ENCODE measurements around the gene TMSB4X. TPM values are rescaled to one million over a fixed set of nuclear protein-coding genes. Genes with fewer than 3 reads are reported as not detected.

Gene TMSB4X
- polyA plus RNA-seq, 3 donors from 2014 or later = 26,219 to 39,735 (median 28,691) TPM

DNA sequence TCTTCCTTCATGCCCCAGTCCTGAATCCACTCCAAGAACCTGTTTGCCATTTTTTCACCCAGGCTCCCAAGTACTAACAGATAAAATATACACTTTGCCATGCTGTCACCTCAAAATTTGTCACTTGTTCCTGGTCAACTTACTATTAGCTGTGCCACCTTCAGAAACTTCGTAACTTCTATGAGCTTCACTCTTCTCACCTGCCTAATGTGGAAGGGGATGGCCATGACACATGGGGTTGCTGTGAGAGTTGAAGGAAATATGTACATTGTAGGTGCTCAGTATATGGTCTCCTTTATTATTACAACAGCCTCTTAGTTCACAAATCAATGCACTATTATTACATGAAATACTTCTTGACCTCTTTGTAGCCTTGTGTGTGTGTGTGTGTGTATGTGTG lies 10.4 kb downstream of the TMSB4X start:
- H3K27me3 Mint-ChIP-seq (ENCODE audit: low read depth in 3 of 3) = peaks cover 11 to 15% (median 13%) of the 10 kb centered on the region in 3 donors
- H3K27ac Mint-ChIP-seq = peak overlapping the region; percentile 84 to 95 (median 90)
- DNase-seq = no peak
- no peaks in the 10 kb centered on the region for H3K36me3 Mint-ChIP-seq
- H3K9me3 Mint-ChIP-seq = no peaks in the 10 kb centered on the region
- H3K4me3 Mint-ChIP-seq = peak overlapping the region; percentile 53 to 84 (median 72)
- H3K4me1 Mint-ChIP-seq = peaks cover 63 to 65% of the 10 kb centered on the region in 2 donors

DNA sequence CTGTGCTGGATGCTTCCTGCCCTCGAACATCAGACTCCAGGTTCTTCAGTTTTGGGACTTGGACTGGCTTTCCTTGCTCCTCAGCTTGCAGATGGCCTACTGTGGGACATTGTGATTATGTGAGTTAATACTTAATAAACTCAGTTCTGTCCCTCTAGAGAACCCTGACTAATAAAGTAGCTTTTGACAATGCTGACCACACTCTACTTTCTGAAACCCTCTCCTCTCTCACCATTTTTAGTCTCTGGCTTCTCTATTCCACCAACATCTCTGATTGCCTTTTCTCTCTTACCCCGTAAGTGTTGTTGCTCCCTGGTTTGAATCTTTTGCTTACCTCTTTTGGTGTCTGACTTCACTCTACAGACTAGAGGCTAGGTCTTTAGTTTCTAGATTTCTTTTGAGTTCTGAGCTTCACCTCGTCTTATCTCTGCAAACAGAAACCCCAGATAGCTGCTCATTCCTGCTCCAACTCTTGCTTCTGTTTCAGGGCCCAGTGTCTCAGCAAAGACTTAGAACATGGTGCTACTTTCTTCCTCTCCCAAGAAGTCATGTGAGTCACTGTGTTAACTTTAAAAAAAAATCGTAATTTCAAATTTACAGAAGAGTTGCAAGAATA lies 11.4 kb downstream of the TMSB4X start:
- Mint-ChIP-seq H3K27ac (peak overlapping the region; percentile 21 to 95 (median 68)), H3K4me1 (peaks cover 57 to 59% of the 10 kb centered on the region in 2 donors)

DNA sequence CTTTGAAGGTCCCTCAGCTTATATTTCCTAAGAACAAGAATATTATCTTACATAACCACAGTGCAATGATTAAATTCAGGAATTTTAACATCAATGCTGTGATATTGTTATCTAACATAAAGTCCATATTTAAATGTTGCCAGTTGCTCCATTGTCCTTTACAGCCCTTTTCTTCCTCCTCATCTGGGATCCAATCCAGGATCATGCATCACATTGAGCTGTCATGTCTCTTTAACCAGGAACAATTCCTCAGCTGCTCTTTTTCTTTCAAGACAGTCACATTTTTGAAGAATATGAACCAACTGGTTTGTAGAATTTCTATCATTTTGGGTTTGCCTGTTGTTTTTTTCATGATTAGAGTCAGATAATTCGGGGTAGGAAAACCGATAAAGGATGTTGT lies 12.0 kb downstream of the TMSB4X start:
- no peaks in the 10 kb centered on the region for H3K9me3 Mint-ChIP-seq
- H3K36me3 Mint-ChIP-seq = no peaks in the 10 kb centered on the region
- H3K4me3 Mint-ChIP-seq = no peak overlapping the region
- peak overlapping the region in 3 of 6 donors; percentile 29 to 95 (median 90) for H3K27ac Mint-ChIP-seq
- peaks cover 51 to 53% of the 10 kb centered on the region in 2 donors for H3K4me1 Mint-ChIP-seq
- DNase-seq = no peak
- peaks cover 11 to 13% (median 11%) of the 10 kb centered on the region in 3 donors for H3K27me3 Mint-ChIP-seq (ENCODE audit: low read depth in 3 of 3)

More for the DNA sequence above, 11.4 kb downstream of the TMSB4X start:
- Mint-ChIP-seq H3K9me3 (no peaks in the 10 kb centered on the region), H3K4me3 (peak overlapping the region in 3 of 5 donors; percentile 33 to 64 (median 61)), H3K36me3 (no peaks in the 10 kb centered on the region), H3K27me3 (ENCODE audit: low read depth in 3 of 3) (peaks cover 11 to 15% (median 13%) of the 10 kb centered on the region in 3 donors)
- DNase-seq = no peak

DNA sequence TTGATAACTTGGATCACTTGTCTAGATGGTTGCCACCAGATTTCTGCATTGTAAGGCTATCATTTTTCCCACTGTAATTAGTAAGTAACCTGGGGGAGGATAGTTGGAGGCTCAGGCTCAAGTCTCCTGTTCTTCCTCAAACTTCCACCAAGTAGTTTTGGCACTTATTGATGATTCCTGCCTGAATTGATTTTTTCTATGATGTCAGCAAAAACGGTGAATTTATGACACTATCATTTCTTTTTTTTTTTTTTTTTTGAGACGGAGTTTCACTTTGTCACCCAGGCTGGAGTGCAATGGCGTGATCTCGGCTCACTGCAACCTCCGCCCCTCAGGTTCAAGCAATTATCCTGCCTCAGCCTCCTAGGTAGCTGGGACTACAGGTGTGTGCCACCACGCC lies 12.4 kb downstream of the TMSB4X start:
- Mint-ChIP-seq H3K4me1 (peaks cover 46 to 49% of the 10 kb centered on the region in 2 donors), H3K4me3 (no peak overlapping the region), H3K9me3 (no peaks in the 10 kb centered on the region), H3K27me3 (ENCODE audit: low read depth in 3 of 3) (peaks cover 11 to 13% (median 11%) of the 10 kb centered on the region in 3 donors), H3K27ac (no peak overlapping the region), H3K36me3 (no peaks in the 10 kb centered on the region)
- DNase-seq = no peak

DNA sequence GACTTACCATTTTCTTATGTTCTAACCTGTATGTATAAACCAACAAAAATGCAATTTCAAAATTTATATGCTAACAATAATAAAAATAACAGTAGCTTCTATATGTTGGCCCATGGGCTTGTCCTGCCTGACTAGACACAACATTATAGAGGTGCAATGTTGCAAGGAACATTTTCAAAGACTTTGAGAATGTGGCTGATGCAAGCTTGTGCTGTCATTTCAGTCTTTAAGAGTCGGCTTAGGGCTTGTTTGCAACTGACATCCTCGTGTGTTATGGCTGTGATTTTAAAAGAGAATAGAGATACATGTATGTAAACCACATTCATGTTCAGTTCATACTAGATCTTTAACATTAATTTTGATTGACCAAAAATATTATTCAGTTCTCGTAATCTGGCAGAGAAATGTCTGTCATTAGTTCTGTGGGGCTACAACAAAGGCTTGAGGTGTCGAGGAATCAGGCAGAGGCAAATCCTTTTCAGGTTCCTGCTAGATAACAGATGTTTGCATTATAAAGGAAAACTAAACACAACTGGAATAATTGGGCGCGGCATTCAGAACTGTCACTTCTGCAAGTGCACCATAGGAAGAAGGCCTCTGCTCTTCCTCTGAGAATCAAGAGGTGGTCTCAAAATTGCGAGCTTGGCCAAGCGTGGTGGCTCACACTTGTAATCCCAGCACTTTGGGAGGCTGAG lies 13.1 kb downstream of the TMSB4X start:
- no peak overlapping the region for H3K4me3 Mint-ChIP-seq
- peaks cover 10 to 12% (median 11%) of the 10 kb centered on the region in 3 donors for H3K27me3 Mint-ChIP-seq (ENCODE audit: low read depth in 3 of 3)
- no peaks in the 10 kb centered on the region for H3K36me3 Mint-ChIP-seq
- no peak overlapping the region for H3K27ac Mint-ChIP-seq
- no peaks in the 10 kb centered on the region for H3K9me3 Mint-ChIP-seq
- DNase-seq = no peak
- H3K4me1 Mint-ChIP-seq = peaks cover 39 to 42% of the 10 kb centered on the region in 2 donors

DNA sequence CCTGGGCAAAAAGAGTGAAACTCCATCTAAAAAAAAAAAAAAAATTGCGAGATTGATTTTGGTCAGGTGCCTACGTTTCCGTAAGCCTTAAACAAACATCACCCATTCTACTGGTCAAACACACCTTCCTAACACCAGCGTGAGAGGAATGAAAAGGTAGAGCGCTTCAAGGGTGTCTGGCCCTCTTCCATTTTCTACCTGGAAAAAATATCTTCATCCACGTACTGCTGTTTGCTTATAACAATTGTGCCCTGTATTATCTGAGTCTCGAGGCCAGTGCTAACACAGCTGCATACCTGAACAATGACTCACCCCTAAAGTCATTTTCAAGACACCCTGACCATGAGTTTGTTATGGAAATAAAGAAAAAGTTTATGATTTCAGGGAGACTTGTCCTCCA lies 13.9 kb downstream of the TMSB4X start:
- no peak for DNase-seq
- no peaks in the 10 kb centered on the region for H3K36me3 Mint-ChIP-seq
- no peaks in the 10 kb centered on the region for H3K9me3 Mint-ChIP-seq
- H3K4me3 Mint-ChIP-seq = no peak overlapping the region
- H3K27me3 Mint-ChIP-seq (ENCODE audit: low read depth in 3 of 3) = peaks cover 7 to 12% (median 8%) of the 10 kb centered on the region in 3 donors
- peaks cover 32 to 34% of the 10 kb centered on the region in 2 donors for H3K4me1 Mint-ChIP-seq
- no peak overlapping the region for H3K27ac Mint-ChIP-seq

DNA sequence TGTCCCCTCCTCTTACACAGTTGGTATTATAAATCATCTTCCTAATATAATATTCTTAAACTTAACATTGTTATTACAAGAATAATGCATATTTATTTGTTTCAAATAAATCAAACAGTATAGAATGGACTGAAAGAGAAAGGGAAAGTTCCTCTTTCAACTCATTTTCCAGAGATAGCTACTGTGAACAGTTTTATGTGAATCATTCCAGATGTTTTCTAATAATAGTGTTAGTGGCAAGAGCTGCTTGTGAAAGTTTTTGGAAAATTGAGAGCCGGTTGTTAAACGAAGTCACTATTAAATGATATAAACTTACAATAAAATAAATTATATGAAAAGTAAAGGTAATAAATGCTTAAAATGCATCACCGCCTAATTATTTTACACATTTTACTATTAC lies 14.6 kb downstream of the TMSB4X start:
- Mint-ChIP-seq H3K36me3 (no peaks in the 10 kb centered on the region), H3K4me3 (no peak overlapping the region), H3K27me3 (ENCODE audit: low read depth in 3 of 3) (peaks cover 7 to 14% (median 8%) of the 10 kb centered on the region in 3 donors), H3K27ac (no peak overlapping the region), H3K4me1 (peaks cover 25 to 28% of the 10 kb centered on the region in 2 donors), H3K9me3 (no peaks in the 10 kb centered on the region)
- no peak for DNase-seq

DNA sequence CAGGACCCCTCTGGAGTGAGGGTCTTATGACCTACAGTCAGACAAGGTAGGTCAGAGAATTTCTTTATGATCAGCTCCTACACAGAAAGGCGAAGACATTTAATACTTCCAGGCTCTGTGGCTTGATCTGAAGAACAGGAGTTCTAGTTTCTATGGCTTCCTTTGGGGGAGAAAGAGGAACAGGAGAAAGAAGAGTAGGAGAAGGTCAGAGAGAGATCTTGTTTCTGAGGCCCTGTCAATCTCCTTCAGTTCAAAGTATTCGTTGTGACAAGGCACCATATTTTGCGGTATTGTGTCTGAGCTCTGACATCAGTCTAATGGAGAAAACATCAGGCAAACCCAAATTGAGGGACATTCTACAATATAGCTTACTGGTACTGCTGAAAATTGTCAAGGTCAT lies 16.7 kb downstream of the TMSB4X start:
- Mint-ChIP-seq H3K4me1 (peaks cover 4 to 6% of the 10 kb centered on the region in 2 donors), H3K4me3 (no peak overlapping the region)

DNA sequence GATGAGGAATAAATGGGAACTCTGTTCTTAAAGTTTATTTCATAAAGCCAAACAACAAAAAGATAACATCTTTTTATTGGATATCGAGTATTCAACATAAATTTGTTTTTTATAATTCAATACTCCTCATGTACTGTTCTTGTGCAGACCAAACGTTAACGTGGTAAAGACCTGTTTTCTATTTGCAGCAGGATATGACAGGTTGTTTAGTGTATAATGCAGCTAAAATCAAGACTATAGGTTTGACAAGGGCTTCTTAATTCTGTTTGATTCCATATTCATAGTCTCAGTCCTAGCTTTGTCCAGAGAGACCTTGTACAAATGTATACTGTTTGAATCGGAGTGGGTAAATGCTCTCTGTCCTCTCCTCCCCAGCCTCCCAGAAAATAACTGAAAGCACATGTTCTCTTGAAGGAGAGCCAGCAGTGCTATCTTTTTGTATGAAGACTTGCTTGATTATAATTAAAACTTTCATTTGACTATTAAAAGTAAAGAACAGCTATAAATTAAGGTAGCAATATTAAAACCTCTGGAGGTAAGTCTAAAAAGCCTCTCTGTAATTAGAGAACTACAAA lies 17.7 kb downstream of the TMSB4X start:
- no peak overlapping the region for H3K27ac Mint-ChIP-seq
- H3K9me3 Mint-ChIP-seq = no peaks in the 10 kb centered on the region
- peaks cover 2 to 6% of the 10 kb centered on the region in 2 donors for H3K4me1 Mint-ChIP-seq
- DNase-seq = no peak
- H3K4me3 Mint-ChIP-seq = no peak overlapping the region
- peaks cover 0 to 3% (median 0%) of the 10 kb centered on the region in 3 donors for H3K36me3 Mint-ChIP-seq
- peaks cover 0 to 9% (median 0%) of the 10 kb centered on the region in 3 donors for H3K27me3 Mint-ChIP-seq (ENCODE audit: low read depth in 3 of 3)

More for the DNA sequence above, 16.7 kb downstream of the TMSB4X start:
- Mint-ChIP-seq H3K9me3 (no peaks in the 10 kb centered on the region), H3K36me3 (peaks cover 0 to 3% (median 0%) of the 10 kb centered on the region in 3 donors), H3K27ac (no peak overlapping the region), H3K27me3 (ENCODE audit: low read depth in 3 of 3) (peaks cover 0 to 7% (median 2%) of the 10 kb centered on the region in 3 donors)
- DNase-seq = no peak

DNA sequence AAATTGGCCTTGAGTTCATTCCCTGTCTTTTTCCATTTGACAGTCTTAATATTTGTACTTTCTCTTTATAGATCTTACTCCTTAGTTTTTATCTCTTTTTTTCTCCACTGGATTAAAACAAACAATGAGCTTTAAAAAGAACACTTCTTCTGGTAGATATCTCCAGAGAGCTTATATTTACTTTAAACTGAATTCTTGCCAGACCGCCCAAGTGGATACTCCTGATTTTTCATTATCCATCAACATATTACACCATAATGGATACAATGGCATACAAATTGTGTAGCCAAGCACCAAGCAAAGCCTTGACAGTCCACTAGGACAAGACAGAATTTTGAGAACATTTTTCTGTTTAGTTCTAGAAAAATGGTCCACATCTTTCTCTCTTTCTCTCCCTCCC lies 18.9 kb downstream of the TMSB4X start:
- no peak for DNase-seq
- Mint-ChIP-seq H3K36me3 (peaks cover 0 to 3% (median 0%) of the 10 kb centered on the region in 3 donors), H3K4me3 (no peak overlapping the region), H3K9me3 (no peaks in the 10 kb centered on the region), H3K4me1 (peaks cover 13 to 18% of the 10 kb centered on the region in 2 donors), H3K27me3 (ENCODE audit: low read depth in 3 of 3) (peaks cover 0 to 8% (median 4%) of the 10 kb centered on the region in 3 donors), H3K27ac (no peak overlapping the region)

DNA sequence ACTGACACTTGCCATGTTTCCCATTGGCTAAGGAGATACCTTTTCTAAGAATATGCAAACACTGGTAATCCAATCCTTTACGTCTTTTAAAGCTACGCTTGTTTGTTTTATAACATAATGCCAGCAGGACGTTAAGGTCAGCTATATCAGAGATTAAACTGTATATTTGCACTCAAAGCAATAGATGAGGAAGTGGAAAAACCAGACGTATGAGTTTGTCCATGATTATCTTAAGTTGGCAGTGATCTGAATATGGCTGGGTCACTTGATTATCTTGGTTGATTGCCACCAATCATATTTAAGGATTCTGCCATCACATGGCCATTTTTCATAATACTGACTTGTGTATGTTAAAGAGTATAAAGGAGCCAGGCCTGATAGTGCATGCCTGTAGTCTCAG lies 19.4 kb downstream of the TMSB4X start:
- H3K27me3 Mint-ChIP-seq (ENCODE audit: low read depth in 3 of 3) = peaks cover 0 to 7% (median 4%) of the 10 kb centered on the region in 3 donors
- peaks cover 13 to 23% of the 10 kb centered on the region in 2 donors for H3K4me1 Mint-ChIP-seq
- no peak overlapping the region for H3K27ac Mint-ChIP-seq
- H3K36me3 Mint-ChIP-seq = peaks cover 0 to 3% (median 0%) of the 10 kb centered on the region in 3 donors
- no peaks in the 10 kb centered on the region for H3K9me3 Mint-ChIP-seq
- no peak overlapping the region for H3K4me3 Mint-ChIP-seq
- no peak for DNase-seq

DNA sequence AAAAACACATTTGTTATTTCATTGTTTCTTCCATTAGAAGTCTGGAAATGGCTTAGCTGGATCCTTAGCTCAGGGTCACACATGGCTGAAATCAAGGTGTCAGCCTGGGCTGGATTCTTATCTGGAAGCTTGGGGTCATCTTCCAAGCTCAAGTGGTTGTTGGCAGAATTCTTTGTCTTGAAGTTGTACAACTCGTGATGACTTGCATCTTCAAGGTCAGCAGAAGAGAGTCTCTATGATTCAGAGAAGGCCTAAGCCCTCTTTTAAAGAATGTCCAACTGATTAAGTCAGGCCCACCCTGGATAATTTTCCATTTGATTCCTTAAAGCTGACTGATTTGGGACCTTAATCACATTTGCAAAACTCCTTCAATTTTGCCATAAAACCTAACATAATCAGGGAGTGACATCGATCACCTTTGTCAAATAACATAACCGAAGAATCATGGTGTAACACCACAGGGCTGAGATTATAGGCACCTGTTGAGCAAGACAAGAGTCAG lies 22.1 kb downstream of the TMSB4X start:
- peaks cover 0 to 3% (median 0%) of the 10 kb centered on the region in 3 donors for H3K36me3 Mint-ChIP-seq
- H3K4me1 Mint-ChIP-seq = peaks cover 32 to 43% of the 10 kb centered on the region in 2 donors
- peaks cover 0 to 8% (median 4%) of the 10 kb centered on the region in 3 donors for H3K27me3 Mint-ChIP-seq (ENCODE audit: low read depth in 3 of 3)
- H3K9me3 Mint-ChIP-seq = no peaks in the 10 kb centered on the region
- no peak for DNase-seq
- peak overlapping the region in 2 of 6 donors; percentile 66 to 71 for H3K27ac Mint-ChIP-seq
- H3K4me3 Mint-ChIP-seq = no peak overlapping the region

DNA sequence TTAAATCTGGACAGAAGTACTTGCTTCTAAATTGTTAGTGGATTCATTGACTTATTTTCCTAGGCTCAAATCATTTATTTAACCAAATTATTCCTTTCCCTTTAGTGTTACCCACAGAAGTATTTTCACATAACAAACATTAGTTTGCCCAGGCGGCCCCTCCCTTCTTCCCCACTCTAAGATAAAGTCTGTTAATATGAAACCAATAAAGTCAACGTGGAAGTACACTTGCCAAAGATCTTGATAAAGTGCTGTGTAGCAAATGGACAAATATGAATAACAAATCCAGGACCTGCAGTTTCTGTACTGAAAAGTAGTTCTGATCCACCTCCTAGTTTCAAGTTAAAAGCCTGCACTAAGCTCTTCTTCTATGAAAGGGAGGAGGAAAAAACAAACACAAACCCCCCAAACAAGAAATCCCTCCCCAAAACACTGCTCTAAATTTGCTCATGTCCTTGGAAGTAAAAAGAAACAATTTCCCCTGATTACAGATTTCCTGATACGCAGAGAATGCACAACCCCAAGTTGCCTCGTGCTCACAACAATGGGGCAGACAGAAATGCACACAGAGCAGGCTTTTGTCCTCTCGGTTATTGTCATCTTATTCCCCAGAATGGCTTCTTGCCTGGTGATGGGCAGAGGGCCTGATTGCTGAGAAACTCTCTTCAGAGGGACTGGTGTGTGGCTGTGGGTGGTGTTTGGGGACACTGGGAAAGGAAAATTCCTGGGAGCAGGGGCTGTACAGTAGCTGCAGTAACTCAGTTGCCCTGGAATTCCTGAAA lies 23.2 kb downstream of the TMSB4X start:
- H3K27ac Mint-ChIP-seq = peak overlapping the region; percentile 10 to 91 (median 48)
- peaks cover 0 to 10% (median 4%) of the 10 kb centered on the region in 3 donors for H3K27me3 Mint-ChIP-seq (ENCODE audit: low read depth in 3 of 3)
- H3K9me3 Mint-ChIP-seq = no peaks in the 10 kb centered on the region
- H3K4me3 Mint-ChIP-seq = peak overlapping the region in 4 of 5 donors; percentile 2 to 48 (median 30)
- DNase-seq = no peak
- peaks cover 32 to 43% of the 10 kb centered on the region in 2 donors for H3K4me1 Mint-ChIP-seq
- H3K36me3 Mint-ChIP-seq = peaks cover 0 to 3% (median 0%) of the 10 kb centered on the region in 3 donors

Data from immature natural killer cell (primary cell).